Peyer's patch (tissue), 4 donors: ENCODE measurements around the gene GRIA4. TPM values are rescaled to one million over a fixed set of nuclear protein-coding genes. Genes with fewer than 3 reads are reported as not detected.

Source experiments
- DNase-seq, 3 donors: peaks; one replicate each; pipeline ENCODE4 v3.0.0-alpha.2; 2017 to 2019
- H3K27ac ChIP-seq, 4 donors: fragments of 200-600 bp; sonication (generic); one replicate each; pipeline ENCODE4 v1.5.1; 2016 to 2019
- H3K27me3 ChIP-seq, 2 donors: fragments of 200-600 bp; sonication (generic); one replicate each; pipeline ENCODE4 v1.5.1; 2019
- H3K36me3 ChIP-seq, 3 donors: fragments of 200-600 bp; sonication (generic); one replicate each; pipeline ENCODE4 v1.5.1; 2016 to 2019
- H3K4me1 ChIP-seq, 4 donors: fragments of 200-600 bp; sonication (generic); one replicate each; pipeline ENCODE4 v1.5.1; 2016 to 2019
- H3K4me3 ChIP-seq, 4 donors: fragments of 200-600 bp; sonication (generic); 1 replicate in 3 of 4; 2 replicates in 1 of 4; pipeline ENCODE4 v1.5.1; 2016 to 2019; ENCODE audit warnings: mild to moderate bottlenecking in 1 of 4
- H3K9me3 ChIP-seq, 4 donors: fragments of 200-600 bp; sonication (generic); one replicate each; pipeline ENCODE4 v1.5.1; 2016 to 2019; ENCODE audit warnings: mild to moderate bottlenecking in 1 of 4
- POLR2A ChIP-seq, 2 donors: fragments of 450-650 bp; IDR thresholded peaks; one replicate each; pipeline ENCODE4 v1.5.1; 2017; ENCODE audit warnings: antibody characterized with exemption in 2 of 2, mild to moderate bottlenecking in 2 of 2, moderate library complexity in 2 of 2
- total RNA-seq, 4 donors: library from RNA; depleted of rRNA; stranded (reverse); fragments of >200 nt; gene quantifications; one replicate each; pipeline ENCODE4 v1.1.0, GENCODE V29; 2016
- TF ChIP-seq, protein P1 (sequence below), 6 experiments: fragments of 450-650 bp in 4 of 6; fragments of 200-600 bp in 2 of 6; sonication (generic) in 1 of 6; IDR thresholded peaks; one replicate each; pipeline ENCODE4 v1.5.1; 2017 to 2019; ENCODE audit warnings: antibody characterized with exemption in 6 of 6, mild to moderate bottlenecking in 3 of 6, moderate library complexity in 1 of 6

GRIA4 gene
- 10 to 100 TPM in 3 of 4 donors, 1 to 10 TPM in 1; 9.9 to 87.8 (median 36.6) TPM for total RNA-seq

DNA sequence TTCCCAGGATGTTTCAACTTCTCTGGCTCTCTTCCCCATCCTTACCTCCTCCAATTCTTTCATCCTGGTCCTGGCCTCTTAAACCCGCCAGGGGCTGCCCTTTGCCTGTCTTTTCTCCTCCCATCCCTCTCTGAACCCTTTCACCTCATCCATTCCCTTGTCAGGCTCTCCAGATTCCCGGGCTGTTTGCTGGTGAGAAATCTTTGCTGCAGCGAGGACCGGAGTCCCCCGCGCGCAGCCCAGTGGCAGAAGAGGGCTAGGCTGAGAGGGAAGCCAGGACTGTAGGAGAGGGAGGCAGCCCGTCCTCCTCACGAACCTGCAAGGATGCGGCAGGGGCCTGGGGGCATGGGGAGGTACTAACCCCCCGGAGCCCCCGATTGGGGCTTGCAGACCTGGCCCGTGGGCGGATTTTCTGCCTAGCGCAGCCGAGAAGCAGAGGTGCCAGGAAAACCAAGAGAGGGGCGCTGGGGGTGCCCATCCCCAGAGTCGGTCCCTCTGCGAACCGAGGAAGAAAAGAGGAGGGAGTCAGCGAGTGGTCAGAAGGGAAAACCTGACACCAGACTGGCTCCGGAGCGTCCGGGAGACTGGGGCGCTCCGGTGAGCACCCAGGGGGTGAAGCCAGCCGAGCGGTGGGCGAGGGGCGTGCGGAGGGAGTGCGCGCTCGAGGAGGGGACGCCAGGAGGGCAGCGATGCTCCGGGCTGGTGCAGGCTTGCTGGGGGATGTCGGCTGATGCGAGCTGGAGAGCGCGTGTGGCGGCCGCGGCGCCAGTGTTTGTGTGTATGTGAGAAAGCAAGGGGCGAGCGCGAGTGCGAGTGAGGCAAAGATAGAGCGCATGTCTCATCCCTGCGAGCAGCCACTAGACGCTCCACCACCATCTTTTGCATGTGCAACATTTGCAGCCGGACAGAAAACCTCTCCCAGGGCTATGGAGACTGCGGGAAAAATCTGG, at the start of gene GRIA4:
Gene GRIA4 (plus strand): TSS at position 242 of the 950 bp plus-strand sequence. CDS start 925 bp downstream, outside the sequence.
- H3K4me1 ChIP-seq = peaks cover 0 to 18% (median 0%) of the 10 kb centered on the region in 4 donors
- H3K27me3 ChIP-seq = no peaks in the 10 kb centered on the region
- no peaks in the 10 kb centered on the region for H3K9me3 ChIP-seq
- DNase-seq = peak; percentile 17 to 66 (median 53)
- no peak for TF ChIP-seq POLR2A (IDR thresholded peaks at IDR 0.05)
- TF ChIP-seq, protein P1, sequence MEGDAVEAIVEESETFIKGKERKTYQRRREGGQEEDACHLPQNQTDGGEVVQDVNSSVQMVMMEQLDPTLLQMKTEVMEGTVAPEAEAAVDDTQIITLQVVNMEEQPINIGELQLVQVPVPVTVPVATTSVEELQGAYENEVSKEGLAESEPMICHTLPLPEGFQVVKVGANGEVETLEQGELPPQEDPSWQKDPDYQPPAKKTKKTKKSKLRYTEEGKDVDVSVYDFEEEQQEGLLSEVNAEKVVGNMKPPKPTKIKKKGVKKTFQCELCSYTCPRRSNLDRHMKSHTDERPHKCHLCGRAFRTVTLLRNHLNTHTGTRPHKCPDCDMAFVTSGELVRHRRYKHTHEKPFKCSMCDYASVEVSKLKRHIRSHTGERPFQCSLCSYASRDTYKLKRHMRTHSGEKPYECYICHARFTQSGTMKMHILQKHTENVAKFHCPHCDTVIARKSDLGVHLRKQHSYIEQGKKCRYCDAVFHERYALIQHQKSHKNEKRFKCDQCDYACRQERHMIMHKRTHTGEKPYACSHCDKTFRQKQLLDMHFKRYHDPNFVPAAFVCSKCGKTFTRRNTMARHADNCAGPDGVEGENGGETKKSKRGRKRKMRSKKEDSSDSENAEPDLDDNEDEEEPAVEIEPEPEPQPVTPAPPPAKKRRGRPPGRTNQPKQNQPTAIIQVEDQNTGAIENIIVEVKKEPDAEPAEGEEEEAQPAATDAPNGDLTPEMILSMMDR (IDR thresholded peaks at IDR 0.05) = no peak
- peak within 1 kb of the TSS; percentile 16 to 60 (median 37) for H3K4me3 ChIP-seq
- no peaks in the 10 kb centered on the region for H3K36me3 ChIP-seq
- H3K27ac ChIP-seq = peak within 1 kb of the TSS in 2 of 4 donors; percentile 34 to 58

- Histone ChIP-seq H3K27ac (no peak overlapping the region), H3K4me3 (no peak overlapping the region), H3K9me3 (no peaks in the 10 kb centered on the region), H3K27me3 (no peaks in the 10 kb centered on the region), H3K36me3 (no peaks in the 10 kb centered on the region), H3K4me1 (no peaks in the 10 kb centered on the region)
- DNase-seq = no peak
- TF ChIP-seq POLR2A (IDR thresholded peaks at IDR 0.05) = no peak
- TF ChIP-seq, protein P1 (IDR thresholded peaks at IDR 0.05) = no peak
These were observed 36.8 kb upstream of the GRIA4 start for GRCh38 chr11:105573091-105573490.

- no peak for TF ChIP-seq POLR2A (IDR thresholded peaks at IDR 0.05)
- TF ChIP-seq, protein P1 (IDR thresholded peaks at IDR 0.05) = no peak
- Histone ChIP-seq H3K36me3 (no peaks in the 10 kb centered on the region), H3K4me3 (no peak overlapping the region), H3K4me1 (no peaks in the 10 kb centered on the region), H3K27ac (no peak overlapping the region), H3K27me3 (no peaks in the 10 kb centered on the region), H3K9me3 (no peaks in the 10 kb centered on the region)
- no peak for DNase-seq
These were observed 34.9 kb upstream of the GRIA4 start for GRCh38 chr11:105574974-105575373.

DNA sequence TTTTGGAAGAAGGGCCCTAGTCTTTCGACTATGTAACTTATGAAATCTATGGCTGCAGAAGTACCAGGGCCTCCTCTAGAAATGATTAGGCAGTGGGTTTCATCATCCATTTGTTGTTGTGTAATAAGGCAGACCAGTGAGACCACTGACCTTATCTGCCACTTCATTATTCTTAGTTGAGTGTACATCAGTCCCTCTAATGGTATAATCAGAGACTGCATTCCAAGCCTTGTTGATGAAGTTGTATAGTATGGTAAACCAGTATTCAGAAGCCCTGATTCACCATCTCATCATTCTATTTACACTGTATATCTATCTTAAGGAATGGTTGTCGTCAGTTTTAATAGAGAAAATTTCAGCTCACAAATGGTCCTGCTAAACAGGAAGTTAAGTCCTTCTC, 32.2 kb upstream of the GRIA4 start:
- TF ChIP-seq, protein P1 (IDR thresholded peaks at IDR 0.05) = no peak
- no peak for TF ChIP-seq POLR2A (IDR thresholded peaks at IDR 0.05)
- no peak for DNase-seq
- Histone ChIP-seq H3K27me3 (no peaks in the 10 kb centered on the region), H3K27ac (no peak overlapping the region), H3K36me3 (no peaks in the 10 kb centered on the region), H3K4me1 (no peaks in the 10 kb centered on the region), H3K9me3 (no peaks in the 10 kb centered on the region), H3K4me3 (no peak overlapping the region)

- DNase-seq = no peak
- H3K9me3 ChIP-seq = no peaks in the 10 kb centered on the region
- no peaks in the 10 kb centered on the region for H3K36me3 ChIP-seq
- H3K4me1 ChIP-seq = no peaks in the 10 kb centered on the region
- no peak overlapping the region for H3K27ac ChIP-seq
- TF ChIP-seq, protein P1 (IDR thresholded peaks at IDR 0.05) = peak in 1 of 6 experiments; percentile 20
- TF ChIP-seq POLR2A (IDR thresholded peaks at IDR 0.05) = no peak
- no peak overlapping the region for H3K4me3 ChIP-seq
- H3K27me3 ChIP-seq = no peaks in the 10 kb centered on the region
These were observed 30.8 kb upstream of the GRIA4 start for GRCh38 chr11:105579111-105579510.
